Fibroblast of the aortic adventitia (primary cell): Measurements from ENCODE around the gene CEACAM16. TPM values are rescaled to one million over a fixed set of nuclear protein-coding genes. Genes with fewer than 3 reads are reported as not detected.
"Not testable (repeated sequence)": the region's sequence is repeated elsewhere in the genome, so short reads cannot be mapped to it uniquely, and the experiment has no call there.

Experiments used
- DNase-seq: peaks from one replicate; pipeline ENCODE4 v3.0.0-alpha.2; 2010; ENCODE audit warnings: low read depth
- H3K4me3 ChIP-seq: 2 replicates; pipeline ENCODE4 v1.5.1; 2011; ENCODE audit warnings: low read depth, mild to moderate bottlenecking, control low read depth, low read length, moderate library complexity
- CTCF ChIP-seq: IDR thresholded peaks from 2 replicates; pipeline ENCODE4 v1.5.1; 2011; ENCODE audit warnings: mild to moderate bottlenecking, low read length, control low read depth, inconsistent platforms; ENCODE audit not compliant: insufficient read depth
- total RNA-seq: library from RNA; depleted of rRNA; stranded (reverse); fragments of >200 nt; gene quantifications from 2 replicates; pipeline ENCODE4 v1.2.3, GENCODE V29; 2012; ENCODE audit warnings: low replicate concordance

Gene CEACAM16
- total RNA-seq, 1 donor = not detected

- DNase-seq = no peak
- TF ChIP-seq CTCF = no peak
Measured at GRCh38 chr19:44666852-44667556, 31.9 kb upstream of the CEACAM16 start.

DNA sequence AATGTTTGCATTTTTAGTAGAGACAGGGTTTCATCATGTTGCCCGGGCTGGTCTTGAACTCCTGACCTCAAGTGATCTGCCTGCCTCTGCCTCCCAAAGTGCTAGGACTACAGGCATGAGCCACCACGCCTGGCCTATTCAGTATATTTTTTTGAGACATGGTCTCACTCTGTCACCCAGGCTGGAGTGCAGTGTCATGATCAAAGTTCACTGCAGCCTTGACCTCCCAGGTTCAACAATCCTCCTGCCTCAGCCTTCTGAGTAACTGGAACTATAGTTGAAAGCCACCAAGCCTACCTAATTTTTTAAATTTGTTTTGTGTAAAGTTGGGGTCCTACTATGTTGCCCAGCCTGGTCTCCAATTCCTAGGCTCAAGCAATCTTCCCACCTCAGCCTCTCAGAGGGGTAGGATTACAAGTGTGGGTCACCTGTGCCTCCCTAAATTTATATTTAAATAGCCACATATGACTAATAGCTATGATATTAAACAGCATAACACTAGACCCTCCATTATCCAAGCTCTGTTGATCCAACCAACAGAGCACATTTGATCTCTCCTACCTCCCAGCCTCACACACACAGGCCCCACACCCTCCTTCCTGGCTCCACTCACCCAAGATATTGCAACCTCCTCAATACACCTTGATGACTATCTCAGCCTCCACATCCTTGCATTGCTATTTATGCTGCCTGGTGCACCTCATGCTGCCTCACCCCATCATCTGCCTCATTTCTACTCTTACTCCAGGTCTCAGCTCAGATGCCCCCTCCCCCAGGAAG is 29.8 kb upstream of the CEACAM16 start:
- H3K4me3 ChIP-seq = no peak overlapping the region
- TF ChIP-seq CTCF = no peak
- DNase-seq = no peak

More at GRCh38 chr19:44666852-44667556, 31.9 kb upstream of the CEACAM16 start:
- H3K4me3 ChIP-seq = no peak overlapping the region

DNA sequence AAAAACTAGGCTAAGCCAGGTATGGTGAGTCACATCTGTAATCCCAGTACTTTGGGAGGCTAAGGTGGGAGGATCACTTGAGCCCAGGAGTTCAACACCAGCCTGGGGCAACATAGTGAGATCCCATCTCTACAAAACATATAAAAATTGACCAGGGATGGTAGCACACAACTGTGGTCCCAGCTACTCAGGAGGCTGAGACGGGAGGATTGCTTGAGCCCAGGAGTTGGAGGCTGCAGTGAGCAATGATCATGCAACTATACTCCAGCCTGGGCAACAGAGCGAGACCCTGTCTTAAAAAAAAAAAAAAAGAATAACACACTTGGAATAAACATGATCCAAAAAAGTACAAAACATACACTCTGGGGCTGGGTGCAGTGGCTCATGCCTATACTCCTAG is 28.9 kb upstream of the CEACAM16 start:
- DNase-seq, H3K4me3 ChIP-seq: not testable (repeated sequence)

DNA sequence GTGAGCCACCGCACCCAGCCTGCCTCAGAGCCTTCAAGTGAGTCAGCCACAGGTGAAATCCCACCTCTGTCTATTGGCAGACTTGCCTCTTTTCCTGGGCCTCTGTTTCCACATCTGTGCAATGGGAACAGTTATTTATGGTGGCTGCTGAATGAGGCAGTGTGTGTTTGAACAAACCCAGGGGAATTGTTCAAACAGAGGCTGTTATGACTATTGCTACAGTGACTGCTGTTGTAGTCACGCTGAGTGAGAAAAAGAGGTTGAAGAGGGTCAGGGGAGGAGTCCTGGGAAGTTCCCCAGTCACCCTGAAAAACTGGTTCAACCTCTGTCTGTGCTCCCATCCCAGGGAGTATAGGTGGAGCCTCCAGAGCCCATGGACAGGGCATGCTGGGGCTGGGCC is 27.6 kb upstream of the CEACAM16 start, which contains the start of gene CEACAM19:
CEACAM19 (plus strand) TSS at position 83 of the 400 bp plus-strand sequence. CDS start 450 bp downstream, outside the sequence.
- DNase-seq = no peak
- no peak for TF ChIP-seq CTCF
- H3K4me3 ChIP-seq = no peak within 1 kb of the TSS

- H3K4me3 ChIP-seq = no peak overlapping the region
- DNase-seq = no peak
- no peak for TF ChIP-seq CTCF
Measured at GRCh38 chr19:44672226-44672625, 26.7 kb upstream of the CEACAM16 start.

DNA sequence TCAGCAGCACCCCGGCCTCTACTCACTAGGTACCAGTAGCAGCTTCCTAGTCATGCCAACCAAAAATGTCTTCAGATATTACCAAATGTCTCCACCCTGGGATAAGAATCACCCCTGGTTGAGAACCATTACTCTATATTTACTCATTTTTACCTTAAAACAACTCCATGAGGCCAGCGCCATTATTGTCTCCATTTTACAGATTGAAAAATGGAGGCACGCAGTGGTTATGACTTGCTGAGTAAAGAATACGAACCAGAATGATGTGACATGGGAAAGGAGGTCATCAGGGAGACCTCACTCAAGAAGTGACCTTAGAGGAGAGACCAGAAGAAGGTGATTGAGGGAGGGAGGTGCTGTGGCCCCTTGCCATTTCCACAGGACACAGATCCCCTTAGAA is 25.4 kb upstream of the CEACAM16 start:
- DNase-seq = no peak

More for the DNA sequence above, 25.4 kb upstream of the CEACAM16 start:
- no peak overlapping the region for H3K4me3 ChIP-seq
- TF ChIP-seq CTCF = no peak
